ENCODE data around the gene CCL26. TPM values are rescaled to one million over a fixed set of nuclear protein-coding genes. Genes with fewer than 3 reads are reported as not detected.

CCL26 gene
- total and polyA plus RNA-seq, 8 donors = 0.25 to 0.58 (median 0.36) TPM; not detected in 3

GRCh38 chr7:75737856-75738603 is 34.0 kb downstream of the CCL26 start:
- ATAC-seq = no peak
- peaks cover 10 to 39% of the 10 kb centered on the region in 2 donors for H3K4me1 ChIP-seq

GRCh38 chr7:75735581-75736350 is 36.2 kb downstream of the CCL26 start:
- Histone ChIP-seq H3K9me3 (no peaks in the 10 kb centered on the region), H3K4me3 (no peak overlapping the region), H3K27me3 (no peaks in the 10 kb centered on the region), H3K4me1 (peaks cover 10 to 40% of the 10 kb centered on the region in 2 donors), H3K27ac (peak overlapping the region in 1 of 2 donors; percentile 37), H3K36me3 (no peaks in the 10 kb centered on the region)
- no peak for ATAC-seq
- intact Hi-C loops (cut with DNase I) = no loop called here
- TF ChIP-seq CTCF (IDR thresholded peaks at IDR 0.05) = no peak
- no peak for DNase-seq

More at GRCh38 chr7:75737856-75738603, 34.0 kb downstream of the CCL26 start:
- H3K27me3 ChIP-seq = no peaks in the 10 kb centered on the region
- no peak for TF ChIP-seq CTCF (IDR thresholded peaks at IDR 0.05)
- peak overlapping the region; percentile 85 to 98 for H3K4me3 ChIP-seq
- H3K36me3 ChIP-seq = no peaks in the 10 kb centered on the region
- H3K9me3 ChIP-seq = no peaks in the 10 kb centered on the region
- peak; percentile 39 to 76 (median 42) for DNase-seq
- H3K27ac ChIP-seq = peak overlapping the region; percentile 80 to 96
- intact Hi-C loops (cut with DNase I) = no loop called here

GRCh38 chr7:75734586-75735458 is 37.2 kb downstream of the CCL26 start:
- ATAC-seq (no peak), DNase-seq (no peak)
- Histone ChIP-seq H3K27ac (peak overlapping the region in 1 of 2 donors; percentile 37), H3K36me3 (no peaks in the 10 kb centered on the region), H3K4me3 (no peak overlapping the region), H3K9me3 (no peaks in the 10 kb centered on the region), H3K4me1 (peaks cover 10 to 35% of the 10 kb centered on the region in 2 donors), H3K27me3 (no peaks in the 10 kb centered on the region)
- intact Hi-C loops (cut with DNase I) = no loop called here
- TF ChIP-seq CTCF (IDR thresholded peaks at IDR 0.05) = no peak

- Histone ChIP-seq H3K9me3 (no peaks in the 10 kb centered on the region), H3K4me3 (no peak overlapping the region), H3K27ac (peak overlapping the region; percentile 59 to 62), H3K27me3 (no peaks in the 10 kb centered on the region), H3K36me3 (no peaks in the 10 kb centered on the region), H3K4me1 (peaks cover 10 to 43% of the 10 kb centered on the region in 2 donors)
- intact Hi-C loops (cut with DNase I) = no loop called here
- no peak for DNase-seq
- ATAC-seq = peak; percentile 7
- no peak for TF ChIP-seq CTCF (IDR thresholded peaks at IDR 0.05)
Observed at GRCh38 chr7:75732764-75733630, 39.0 kb downstream of the CCL26 start.

Measured in left lung (tissue), 10 donors.